GM12875 (cell line): Measurements from ENCODE around the gene LTA4H.

Experiments used
- H3K4me3 ChIP-seq: one replicate; pipeline ENCODE4 v1.5.1; 2011; ENCODE audit warnings: low read depth, low read length, control low read depth
- CTCF ChIP-seq: IDR thresholded peaks from 2 replicates; pipeline ENCODE4 v1.5.1; 2011; ENCODE audit warnings: low read depth, mild to moderate bottlenecking, control low read depth, inconsistent platforms, low read length, moderate library complexity, borderline replicate concordance; ENCODE audit not compliant: insufficient read depth

Gene LTA4H

GRCh38 chr12:95955549-95956159 is 79.7 kb downstream of the LTA4H start:
- no peak for TF ChIP-seq CTCF
- H3K4me3 ChIP-seq, result no peak overlapping the region

- no peak for TF ChIP-seq CTCF
- H3K4me3 ChIP-seq, result no peak overlapping the region
Observed at GRCh38 chr12:95953000-95953399, 82.4 kb downstream of the LTA4H start.

- H3K4me3 ChIP-seq, result no peak overlapping the region
- no peak for TF ChIP-seq CTCF
Observed at GRCh38 chr12:95951515-95951914, 83.9 kb downstream of the LTA4H start.
